Smooth muscle cell (in vitro differentiated cells): ENCODE measurements around the gene ICAM4. TPM values are rescaled to one million over a fixed set of nuclear protein-coding genes. Genes with fewer than 3 reads are reported as not detected.
A peak's percentile ranks its signal among the peaks of the same experiment; 100 is the strongest.
"Not testable (repeated sequence)": the region's sequence is repeated elsewhere in the genome, so short reads cannot be mapped to it uniquely, and the experiment has no call there.

ENCODE experiments used
- DNase-seq: peaks from one replicate; lab custom pipeline; 2025; ENCODE audit not compliant: unreplicated experiment; lab: John Stamatoyannopoulos, UW
- H2AFZ ChIP-seq: fragments of 200-600 bp; sonication (generic); 2 replicates; pipeline ENCODE4 v1.6.0; 2016; ENCODE audit warnings: antibody characterized with exemption, low read depth, mild to moderate bottlenecking
- H3F3A ChIP-seq: fragments of 200-600 bp; sonication (generic); 2 replicates; pipeline ENCODE4 v1.6.0; 2017; ENCODE audit warnings: antibody characterized with exemption, low read depth
- H3K27ac ChIP-seq: fragments of 200-600 bp; sonication (generic); 2 replicates; pipeline ENCODE4 v1.5.1; 2016; ENCODE audit warnings: low read depth, mild to moderate bottlenecking
- H3K27me3 ChIP-seq: fragments of 200-600 bp; sonication (generic); 2 replicates; pipeline ENCODE4 v1.6.1; 2016; ENCODE audit warnings: low read depth, mild to moderate bottlenecking
- H3K36me3 ChIP-seq: fragments of 200-600 bp; sonication (generic); 2 replicates; pipeline ENCODE4 v1.5.1; 2016; ENCODE audit warnings: low read depth
- H3K4me1 ChIP-seq: fragments of 200-600 bp; sonication (generic); 2 replicates; pipeline ENCODE4 v1.5.1; 2016; ENCODE audit warnings: low read depth
- H3K4me2 ChIP-seq: fragments of 200-600 bp; sonication (generic); 2 replicates; pipeline ENCODE4 v1.6.0; 2016; ENCODE audit warnings: mild to moderate bottlenecking
- H3K4me3 ChIP-seq: fragments of 200-600 bp; sonication (generic); 2 replicates; pipeline ENCODE4 v1.5.1; 2016; ENCODE audit warnings: mild to moderate bottlenecking
- H3K79me2 ChIP-seq: fragments of 200-600 bp; sonication (generic); 2 replicates; pipeline ENCODE4 v1.6.0; 2016; ENCODE audit warnings: low read depth, mild to moderate bottlenecking
- H3K9ac ChIP-seq: fragments of 200-600 bp; sonication (generic); 2 replicates; pipeline ENCODE4 v1.6.0; 2016; ENCODE audit warnings: low read depth
- H3K9me3 ChIP-seq: fragments of 200-600 bp; sonication (generic); replicated peaks from 2 replicates; pipeline ENCODE4 v1.5.1; 2016; ENCODE audit warnings: low read depth
- H4K20me1 ChIP-seq: fragments of 200-600 bp; sonication (generic); 2 replicates; pipeline ENCODE4 v1.6.0; 2016; ENCODE audit warnings: low read depth
- CTCF ChIP-seq: fragments of 200-600 bp; sonication (generic); IDR thresholded peaks from 2 replicates; pipeline ENCODE4 v1.5.1; 2017; ENCODE audit warnings: borderline replicate concordance, mild to moderate bottlenecking, antibody characterized with exemption; ENCODE audit not compliant: insufficient read depth, poor library complexity, severe bottlenecking
- WGBS: methylation state at CpG from one replicate; pipeline ENCODE4 v1.1.7; 2016; ENCODE audit warnings: low lambda C conversion rate; 5-methylcytosine and 5-hydroxymethylcytosine counted together
- polyA plus RNA-seq: library from polyadenylated mRNA; unstranded; fragments of >200 nt; fragmentation: Nextera tagmentation; extraction: Ambion mirVana; gene quantifications from 2 replicates; pipeline ENCODE4 v1.2.1, GENCODE V29; 2016
- total RNA-seq: library from RNA; depleted of rRNA; stranded (reverse); fragments of >200 nt; gene quantifications from 2 replicates; pipeline ENCODE4 v1.2.3, GENCODE V29; 2014

ICAM4 gene
- 0.90 and 1.9 TPM in 2 replicates for total RNA-seq
- 2.2 and 3.4 TPM in 2 replicates for polyA plus RNA-seq

GRCh38 chr19:10286803-10287737 is at the start of gene ICAM4:
Gene ICAM4 (plus strand): TSS chr19:10286955. CDS start chr19:10287013, 58 bp downstream.
- Histone ChIP-seq H3K9ac (no peak within 1 kb of the TSS), H3K9me3 (no peaks in the 10 kb centered on the region), H3K27ac (no peak within 1 kb of the TSS), H3K4me1 (peaks cover 36% of the 10 kb centered on the region), H3K79me2 (no peaks in the 10 kb centered on the region), H3K4me2 (peak within 1 kb of the TSS; percentile 69), H2AFZ (peak within 1 kb of the TSS; percentile 68), H3F3A (no peaks in the 10 kb centered on the region), H3K4me3 (peak within 1 kb of the TSS; percentile 12), H4K20me1 (no peaks in the 10 kb centered on the region), H3K27me3 (peaks cover 56% of the 10 kb centered on the region), H3K36me3 (no peaks in the 10 kb centered on the region)
- no peak for TF ChIP-seq CTCF
- WGBS: 11% methylated on average over 53 of the region's 59 CpGs
- DNase-seq: no peak

GRCh38 chr19:10237702-10238101 is 49.1 kb upstream of the ICAM4 start:
- H3K4me2 ChIP-seq: no peak overlapping the region
- no peaks in the 10 kb centered on the region for H3F3A ChIP-seq
- H3K36me3 ChIP-seq: no peaks in the 10 kb centered on the region
- no peak for TF ChIP-seq CTCF
- H3K4me1 ChIP-seq: no peaks in the 10 kb centered on the region
- no peaks in the 10 kb centered on the region for H3K27me3 ChIP-seq
- no peaks in the 10 kb centered on the region for H3K79me2 ChIP-seq
- DNase-seq: no peak
- no peaks in the 10 kb centered on the region for H3K9me3 ChIP-seq
- no peak overlapping the region for H3K9ac ChIP-seq
- H2AFZ ChIP-seq: no peak overlapping the region
- no peaks in the 10 kb centered on the region for H4K20me1 ChIP-seq
- no peak overlapping the region for H3K4me3 ChIP-seq
- H3K27ac ChIP-seq: no peak overlapping the region
- WGBS: 91% methylated on average over 5 of the region's 6 CpGs

- no peaks in the 10 kb centered on the region for H3K36me3 ChIP-seq
- H4K20me1 ChIP-seq: no peaks in the 10 kb centered on the region
- no peak for TF ChIP-seq CTCF
- DNase-seq: no peak
- no peak overlapping the region for H3K4me3 ChIP-seq
- no peaks in the 10 kb centered on the region for H3K9me3 ChIP-seq
- H3K79me2 ChIP-seq: no peaks in the 10 kb centered on the region
- H3K9ac ChIP-seq: no peak overlapping the region
- H3K27ac ChIP-seq: no peak overlapping the region
- H2AFZ ChIP-seq: no peak overlapping the region
- 73% methylated on average over 12 of the region's 12 CpGs for WGBS
- no peaks in the 10 kb centered on the region for H3K27me3 ChIP-seq
- no peak overlapping the region for H3K4me2 ChIP-seq
- no peaks in the 10 kb centered on the region for H3F3A ChIP-seq
- no peaks in the 10 kb centered on the region for H3K4me1 ChIP-seq
These were observed 48.5 kb upstream of the ICAM4 start for GRCh38 chr19:10238172-10238783.

- H3K36me3 ChIP-seq, H3K79me2 ChIP-seq, H3K4me1 ChIP-seq, H2AFZ ChIP-seq, H3K4me3 ChIP-seq, H3K27me3 ChIP-seq, H4K20me1 ChIP-seq, H3K9me3 ChIP-seq, H3K27ac ChIP-seq, DNase-seq, H3K4me2 ChIP-seq, H3F3A ChIP-seq, H3K9ac ChIP-seq: not testable (repeated sequence)
- 94% methylated on average over 11 of the region's 11 CpGs for WGBS
These were observed 44.8 kb upstream of the ICAM4 start for GRCh38 chr19:10241826-10242449.
